ENCODE results near the gene LPCAT1.

LPCAT1 gene

GRCh38 chr5:1536322-1536845, 12.6 kb upstream of the LPCAT1 start:
- peaks cover 14% of the 10 kb centered on the region for H3K4me1 ChIP-seq (ENCODE audit: insufficient read depth, low read length, poor library complexity, severe bottlenecking)
- no peaks in the 10 kb centered on the region for H3K79me2 ChIP-seq (ENCODE audit: insufficient read depth, low read length)
- TF ChIP-seq, protein P1, sequence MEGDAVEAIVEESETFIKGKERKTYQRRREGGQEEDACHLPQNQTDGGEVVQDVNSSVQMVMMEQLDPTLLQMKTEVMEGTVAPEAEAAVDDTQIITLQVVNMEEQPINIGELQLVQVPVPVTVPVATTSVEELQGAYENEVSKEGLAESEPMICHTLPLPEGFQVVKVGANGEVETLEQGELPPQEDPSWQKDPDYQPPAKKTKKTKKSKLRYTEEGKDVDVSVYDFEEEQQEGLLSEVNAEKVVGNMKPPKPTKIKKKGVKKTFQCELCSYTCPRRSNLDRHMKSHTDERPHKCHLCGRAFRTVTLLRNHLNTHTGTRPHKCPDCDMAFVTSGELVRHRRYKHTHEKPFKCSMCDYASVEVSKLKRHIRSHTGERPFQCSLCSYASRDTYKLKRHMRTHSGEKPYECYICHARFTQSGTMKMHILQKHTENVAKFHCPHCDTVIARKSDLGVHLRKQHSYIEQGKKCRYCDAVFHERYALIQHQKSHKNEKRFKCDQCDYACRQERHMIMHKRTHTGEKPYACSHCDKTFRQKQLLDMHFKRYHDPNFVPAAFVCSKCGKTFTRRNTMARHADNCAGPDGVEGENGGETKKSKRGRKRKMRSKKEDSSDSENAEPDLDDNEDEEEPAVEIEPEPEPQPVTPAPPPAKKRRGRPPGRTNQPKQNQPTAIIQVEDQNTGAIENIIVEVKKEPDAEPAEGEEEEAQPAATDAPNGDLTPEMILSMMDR (conservative IDR thresholded peaks at IDR 0.05; ENCODE audit: low read length), result no peak
- TF ChIP-seq EZH2phosphoT487 (IDR thresholded peaks at IDR 0.05; ENCODE audit: borderline replicate concordance), result no peak
- peak overlapping the region; percentile 63 for H2AFZ ChIP-seq (ENCODE audit: low read length)
- peak overlapping the region; percentile 55 for H3K9ac ChIP-seq (ENCODE audit: low read depth, low read length, poor library complexity, severe bottlenecking)
- no peaks in the 10 kb centered on the region for H3K9me2 ChIP-seq (replicated peaks; ENCODE audit: low read depth, low read length)
- H3K4me3 ChIP-seq (ENCODE audit: low read length, poor library complexity, severe bottlenecking), result peak overlapping the region; percentile 57
- H3F3A ChIP-seq (ENCODE audit: low read depth), result no peaks in the 10 kb centered on the region
- H3K36me3 ChIP-seq (ENCODE audit: insufficient read depth, low read length), result no peaks in the 10 kb centered on the region
- H3K4me2 ChIP-seq (ENCODE audit: low read depth, low read length, poor library complexity, severe bottlenecking), result peak overlapping the region; percentile 60
- H4K20me1 ChIP-seq (ENCODE audit: insufficient read depth, low read length, poor library complexity, severe bottlenecking), result no peaks in the 10 kb centered on the region
- H3K27me3 ChIP-seq (ENCODE audit: insufficient read depth, low read length, poor library complexity, severe bottlenecking), result no peaks in the 10 kb centered on the region
- no peaks in the 10 kb centered on the region for H3K9me3 ChIP-seq (ENCODE audit: insufficient read depth, low read depth, low read length)

- H3K79me2 ChIP-seq (ENCODE audit: insufficient read depth, low read length), result no peaks in the 10 kb centered on the region
- peaks cover 14% of the 10 kb centered on the region for H3K4me1 ChIP-seq (ENCODE audit: insufficient read depth, low read length, poor library complexity, severe bottlenecking)
- H3F3A ChIP-seq (ENCODE audit: low read depth), result no peaks in the 10 kb centered on the region
- no peak overlapping the region for H3K4me3 ChIP-seq (ENCODE audit: low read length, poor library complexity, severe bottlenecking)
- H2AFZ ChIP-seq (ENCODE audit: low read length), result no peak overlapping the region
- H3K4me2 ChIP-seq (ENCODE audit: low read depth, low read length, poor library complexity, severe bottlenecking), result no peak overlapping the region
- no peaks in the 10 kb centered on the region for H3K9me3 ChIP-seq (ENCODE audit: insufficient read depth, low read depth, low read length)
- H4K20me1 ChIP-seq (ENCODE audit: insufficient read depth, low read length, poor library complexity, severe bottlenecking), result no peaks in the 10 kb centered on the region
- TF ChIP-seq, protein P1 (conservative IDR thresholded peaks at IDR 0.05; ENCODE audit: low read length), result no peak
- TF ChIP-seq EZH2phosphoT487 (IDR thresholded peaks at IDR 0.05; ENCODE audit: borderline replicate concordance), result no peak
- no peaks in the 10 kb centered on the region for H3K27me3 ChIP-seq (ENCODE audit: insufficient read depth, low read length, poor library complexity, severe bottlenecking)
- H3K36me3 ChIP-seq (ENCODE audit: insufficient read depth, low read length), result no peaks in the 10 kb centered on the region
- no peak overlapping the region for H3K9ac ChIP-seq (ENCODE audit: low read depth, low read length, poor library complexity, severe bottlenecking)
- no peaks in the 10 kb centered on the region for H3K9me2 ChIP-seq (replicated peaks; ENCODE audit: low read depth, low read length)
Observed at GRCh38 chr5:1535646-1536045, 11.9 kb upstream of the LPCAT1 start.

DNA sequence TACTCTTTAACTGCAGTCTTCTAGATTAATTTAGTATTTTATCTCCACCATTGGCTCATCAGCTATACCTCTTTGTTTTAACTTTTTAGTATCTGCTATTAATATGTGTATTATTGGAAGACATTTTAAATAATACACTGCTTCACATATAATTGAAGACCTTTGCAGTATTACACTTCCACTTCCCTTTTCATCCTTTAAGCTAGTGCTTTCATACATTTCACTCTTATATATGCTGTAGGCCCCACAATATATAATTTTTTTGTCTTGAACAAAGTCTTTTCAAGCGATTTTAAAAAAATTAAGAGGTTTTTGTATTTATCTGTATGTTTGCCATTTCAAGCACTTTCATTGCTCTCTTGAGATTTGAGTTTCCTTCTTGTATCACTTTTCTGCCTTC, 8.6 kb upstream of the LPCAT1 start:
- H3K27me3 ChIP-seq (ENCODE audit: insufficient read depth, low read length, poor library complexity, severe bottlenecking), result no peaks in the 10 kb centered on the region
- H3K4me1 ChIP-seq (ENCODE audit: insufficient read depth, low read length, poor library complexity, severe bottlenecking), result peaks cover 15% of the 10 kb centered on the region
- no peak overlapping the region for H3K9ac ChIP-seq (ENCODE audit: low read depth, low read length, poor library complexity, severe bottlenecking)
- H3K79me2 ChIP-seq (ENCODE audit: insufficient read depth, low read length), result no peaks in the 10 kb centered on the region
- no peaks in the 10 kb centered on the region for H4K20me1 ChIP-seq (ENCODE audit: insufficient read depth, low read length, poor library complexity, severe bottlenecking)
- no peak overlapping the region for H3K4me2 ChIP-seq (ENCODE audit: low read depth, low read length, poor library complexity, severe bottlenecking)
- H3K4me3 ChIP-seq (ENCODE audit: low read length, poor library complexity, severe bottlenecking), result no peak overlapping the region
- no peaks in the 10 kb centered on the region for H3K9me3 ChIP-seq (ENCODE audit: insufficient read depth, low read depth, low read length)
- H3K9me2 ChIP-seq (replicated peaks; ENCODE audit: low read depth, low read length), result no peaks in the 10 kb centered on the region
- H3K36me3 ChIP-seq (ENCODE audit: insufficient read depth, low read length), result no peaks in the 10 kb centered on the region
- TF ChIP-seq EZH2phosphoT487 (IDR thresholded peaks at IDR 0.05; ENCODE audit: borderline replicate concordance), result no peak
- TF ChIP-seq, protein P1 (conservative IDR thresholded peaks at IDR 0.05; ENCODE audit: low read length), result no peak
- no peaks in the 10 kb centered on the region for H3F3A ChIP-seq (ENCODE audit: low read depth)
- H2AFZ ChIP-seq (ENCODE audit: low read length), result peak overlapping the region; percentile 26; the same call in 1 of the 2 replicates

Data from Loucy (cell line).